ENCODE results near the gene RPL35.
"Not testable (repeated sequence)": the region's sequence is repeated elsewhere in the genome, so short reads cannot be mapped to it uniquely, and the experiment has no call there.

The RPL35 gene

DNA sequence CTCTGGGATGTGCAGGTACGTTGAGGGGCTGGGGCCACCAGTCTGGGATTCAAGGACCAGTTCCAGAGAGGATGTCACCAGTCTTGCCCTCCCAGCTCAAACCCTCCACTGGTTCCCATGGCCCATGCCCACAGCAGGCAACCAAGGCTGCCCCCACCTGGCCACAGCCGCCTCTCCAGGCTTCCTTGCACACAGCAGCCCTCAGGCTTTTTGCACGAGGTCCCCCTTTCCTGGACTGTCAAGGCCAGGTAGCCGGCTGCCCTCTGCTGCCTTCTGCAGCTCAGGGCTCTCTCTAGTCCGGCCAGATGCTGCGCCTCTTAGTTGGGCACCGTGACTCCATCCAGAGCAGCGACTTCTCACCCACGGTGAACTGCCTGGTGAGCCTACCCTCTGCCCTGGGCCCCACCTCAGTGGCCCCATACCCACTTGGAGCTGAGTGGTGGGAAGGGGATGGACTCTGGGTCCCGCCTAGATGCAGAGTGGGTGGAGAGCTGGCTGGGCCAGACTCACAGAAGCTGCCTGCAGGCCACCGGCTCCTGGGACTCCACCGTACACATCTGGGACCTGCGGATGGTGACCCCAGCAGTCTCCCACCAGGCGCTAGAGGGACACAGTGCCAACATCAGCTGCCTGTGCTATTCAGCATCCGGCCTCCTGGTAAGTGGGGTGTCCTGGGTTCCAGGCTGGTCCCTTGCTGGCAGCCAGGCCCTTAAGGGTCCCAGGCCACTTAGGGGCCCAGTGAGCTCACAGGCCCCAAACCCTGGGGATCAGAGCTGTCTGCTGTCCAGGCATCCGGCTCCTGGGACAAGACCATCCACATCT lies 5.6 kb downstream of the RPL35 start:
- H3K9ac ChIP-seq (ENCODE audit: low read length): no peak overlapping the region

GRCh38 chr9:124855566-124855943 lies 6.2 kb downstream of the RPL35 start:
- Histone ChIP-seq H3K9me3 (ENCODE audit: control insufficient read depth, low read depth, low read length) (no peaks in the 10 kb centered on the region), H3K27me3 (ENCODE audit: control insufficient read depth, insufficient read depth, low read length) (no peaks in the 10 kb centered on the region), H3K27ac (ENCODE audit: low read length) (no peak overlapping the region), H3K4me3 (ENCODE audit: low read length) (no peak overlapping the region), H3K36me3 (ENCODE audit: control insufficient read depth, low read depth, low read length) (peaks cover 38% of the 10 kb centered on the region), H3K4me1 (ENCODE audit: control insufficient read depth, low read depth, low read length) (peaks cover 3% of the 10 kb centered on the region), H3K9ac (ENCODE audit: low read length) (no peak overlapping the region)

More for the DNA sequence above, 5.6 kb downstream of the RPL35 start:
- Histone ChIP-seq H3K4me1 (ENCODE audit: control insufficient read depth, low read depth, low read length) (peaks cover 7% of the 10 kb centered on the region), H3K27ac (ENCODE audit: low read length) (no peak overlapping the region), H3K9me3 (ENCODE audit: control insufficient read depth, low read depth, low read length) (no peaks in the 10 kb centered on the region), H3K36me3 (ENCODE audit: control insufficient read depth, low read depth, low read length) (peaks cover 43% of the 10 kb centered on the region), H3K4me3 (ENCODE audit: low read length) (no peak overlapping the region), H3K27me3 (ENCODE audit: control insufficient read depth, insufficient read depth, low read length) (no peaks in the 10 kb centered on the region)

DNA sequence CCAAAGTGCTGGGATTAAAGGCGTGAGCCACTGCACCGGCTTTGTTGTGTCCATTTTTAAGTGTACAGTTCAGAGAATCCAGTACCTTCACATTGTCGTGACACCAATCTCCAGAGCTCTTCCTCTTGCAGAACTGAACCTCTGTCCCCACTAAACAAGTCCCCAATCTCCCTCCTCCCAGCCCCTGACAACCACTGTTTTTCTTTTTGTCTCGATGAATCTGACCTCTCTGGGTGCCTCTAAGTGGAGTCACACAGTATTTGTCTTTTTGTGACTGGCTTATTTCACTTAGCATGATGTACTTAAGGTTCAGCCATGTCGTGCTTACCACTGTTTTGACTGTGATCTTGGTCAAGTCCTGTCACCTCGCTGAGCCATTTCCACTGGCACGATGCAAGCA lies 6.9 kb downstream of the RPL35 start:
- no peak overlapping the region for H3K4me3 ChIP-seq (ENCODE audit: low read length)
- H3K9ac ChIP-seq (ENCODE audit: low read length): no peak overlapping the region
- peaks cover 30% of the 10 kb centered on the region for H3K36me3 ChIP-seq (ENCODE audit: control insufficient read depth, low read depth, low read length)
- H3K9me3 ChIP-seq (ENCODE audit: control insufficient read depth, low read depth, low read length): no peaks in the 10 kb centered on the region
- H3K27me3 ChIP-seq (ENCODE audit: control insufficient read depth, insufficient read depth, low read length): no peaks in the 10 kb centered on the region
- H3K4me1 ChIP-seq (ENCODE audit: control insufficient read depth, low read depth, low read length): no peaks in the 10 kb centered on the region
- H3K27ac ChIP-seq (ENCODE audit: low read length): no peak overlapping the region

GRCh38 chr9:124854161-124854560 lies 7.6 kb downstream of the RPL35 start:
- Histone ChIP-seq H3K9ac (ENCODE audit: low read length) (no peak overlapping the region), H3K9me3 (ENCODE audit: control insufficient read depth, low read depth, low read length) (no peaks in the 10 kb centered on the region), H3K27me3 (ENCODE audit: control insufficient read depth, insufficient read depth, low read length) (no peaks in the 10 kb centered on the region), H3K4me1 (ENCODE audit: control insufficient read depth, low read depth, low read length) (no peaks in the 10 kb centered on the region), H3K36me3 (ENCODE audit: control insufficient read depth, low read depth, low read length) (peaks cover 24% of the 10 kb centered on the region), H3K4me3 (ENCODE audit: low read length) (no peak overlapping the region), H3K27ac (ENCODE audit: low read length) (no peak overlapping the region)

DNA sequence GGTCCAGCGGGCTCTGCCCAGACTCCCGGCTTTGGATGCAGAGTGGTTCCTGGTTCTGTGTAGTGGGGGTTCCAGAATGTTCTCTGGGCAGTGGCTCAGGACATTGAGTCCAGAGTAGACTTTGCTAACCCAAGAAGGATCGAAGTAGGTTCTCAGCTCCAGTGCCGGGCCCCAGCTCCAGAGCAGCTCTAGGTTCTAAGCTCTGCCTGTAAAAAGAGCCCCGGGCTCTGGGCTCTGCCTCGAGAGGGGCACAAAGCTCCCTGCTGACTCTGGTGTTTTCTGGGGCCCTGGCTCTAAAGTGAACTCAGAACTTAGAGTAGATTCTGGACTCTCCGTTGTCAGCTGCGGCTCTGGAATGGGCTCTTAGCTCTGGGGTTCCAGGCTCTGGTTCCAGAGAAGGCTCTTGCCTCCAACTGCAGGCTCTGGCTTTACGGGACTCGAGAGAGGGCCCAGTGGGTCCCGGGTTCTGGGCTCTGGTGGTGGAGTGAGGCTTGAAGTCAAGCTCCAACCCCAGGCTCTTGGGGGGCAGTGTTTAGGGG lies 8.1 kb downstream of the RPL35 start:
- Histone ChIP-seq H3K36me3 (ENCODE audit: control insufficient read depth, low read depth, low read length) (peaks cover 19% of the 10 kb centered on the region), H3K9me3 (ENCODE audit: control insufficient read depth, low read depth, low read length) (no peaks in the 10 kb centered on the region), H3K27ac (ENCODE audit: low read length) (no peak overlapping the region), H3K4me3 (ENCODE audit: low read length) (peak overlapping the region; percentile 45), H3K9ac (ENCODE audit: low read length) (no peak overlapping the region), H3K4me1 (ENCODE audit: control insufficient read depth, low read depth, low read length) (no peaks in the 10 kb centered on the region), H3K27me3 (ENCODE audit: control insufficient read depth, insufficient read depth, low read length) (no peaks in the 10 kb centered on the region)

GRCh38 chr9:124852829-124853531 lies 8.8 kb downstream of the RPL35 start, which contains the start of gene WDR38:
Gene WDR38 (plus strand): TSS chr9:124853460. CDS start chr9:124853532, 72 bp downstream.
- Histone ChIP-seq H3K27ac (ENCODE audit: low read length) (no peak within 1 kb of the TSS), H3K9me3 (ENCODE audit: control insufficient read depth, low read depth, low read length) (no peaks in the 10 kb centered on the region), H3K36me3 (ENCODE audit: control insufficient read depth, low read depth, low read length) (peaks cover 12% of the 10 kb centered on the region), H3K4me3 (ENCODE audit: low read length) (peak within 1 kb of the TSS; percentile 45), H3K4me1 (ENCODE audit: control insufficient read depth, low read depth, low read length) (no peaks in the 10 kb centered on the region), H3K27me3 (ENCODE audit: control insufficient read depth, insufficient read depth, low read length) (no peaks in the 10 kb centered on the region), H3K9ac (ENCODE audit: low read length) (no peak within 1 kb of the TSS)

GRCh38 chr9:124852121-124852828 lies 9.5 kb downstream of the RPL35 start:
- H3K9ac ChIP-seq (ENCODE audit: low read length): no peak overlapping the region
- no peaks in the 10 kb centered on the region for H3K9me3 ChIP-seq (ENCODE audit: control insufficient read depth, low read depth, low read length)
- H3K4me3 ChIP-seq (ENCODE audit: low read length): peak overlapping the region; percentile 45
- H3K27me3 ChIP-seq (ENCODE audit: control insufficient read depth, insufficient read depth, low read length): no peaks in the 10 kb centered on the region
- peaks cover 5% of the 10 kb centered on the region for H3K36me3 ChIP-seq (ENCODE audit: control insufficient read depth, low read depth, low read length)
- no peak overlapping the region for H3K27ac ChIP-seq (ENCODE audit: low read length)
- no peaks in the 10 kb centered on the region for H3K4me1 ChIP-seq (ENCODE audit: control insufficient read depth, low read depth, low read length)

GRCh38 chr9:124849801-124850200 lies 12.0 kb downstream of the RPL35 start:
- Histone ChIP-seq H3K36me3 (ENCODE audit: control insufficient read depth, low read depth, low read length) (no peaks in the 10 kb centered on the region), H3K4me1 (ENCODE audit: control insufficient read depth, low read depth, low read length) (no peaks in the 10 kb centered on the region), H3K9ac (ENCODE audit: low read length) (no peak overlapping the region), H3K4me3 (ENCODE audit: low read length) (no peak overlapping the region), H3K27me3 (ENCODE audit: control insufficient read depth, insufficient read depth, low read length) (no peaks in the 10 kb centered on the region), H3K9me3 (ENCODE audit: control insufficient read depth, low read depth, low read length) (no peaks in the 10 kb centered on the region), H3K27ac (ENCODE audit: low read length) (no peak overlapping the region)

GRCh38 chr9:124846969-124847368 lies 14.8 kb downstream of the RPL35 start:
- Histone ChIP-seq H3K4me1 (ENCODE audit: control insufficient read depth, low read depth, low read length) (no peaks in the 10 kb centered on the region), H3K9me3 (ENCODE audit: control insufficient read depth, low read depth, low read length) (no peaks in the 10 kb centered on the region), H3K36me3 (ENCODE audit: control insufficient read depth, low read depth, low read length) (no peaks in the 10 kb centered on the region), H3K27ac (ENCODE audit: low read length) (no peak overlapping the region), H3K9ac (ENCODE audit: low read length) (no peak overlapping the region), H3K27me3 (ENCODE audit: control insufficient read depth, insufficient read depth, low read length) (no peaks in the 10 kb centered on the region), H3K4me3 (ENCODE audit: low read length) (no peak overlapping the region)

GRCh38 chr9:124846467-124846866 lies 15.3 kb downstream of the RPL35 start:
- H3K27ac ChIP-seq (ENCODE audit: low read length); H3K4me3 ChIP-seq (ENCODE audit: low read length); H3K9ac ChIP-seq (ENCODE audit: low read length); H3K27me3 ChIP-seq (ENCODE audit: control insufficient read depth, insufficient read depth, low read length); H3K9me3 ChIP-seq (ENCODE audit: control insufficient read depth, low read depth, low read length); H3K4me1 ChIP-seq (ENCODE audit: control insufficient read depth, low read depth, low read length); H3K36me3 ChIP-seq (ENCODE audit: control insufficient read depth, low read depth, low read length): not testable (repeated sequence)

DNA sequence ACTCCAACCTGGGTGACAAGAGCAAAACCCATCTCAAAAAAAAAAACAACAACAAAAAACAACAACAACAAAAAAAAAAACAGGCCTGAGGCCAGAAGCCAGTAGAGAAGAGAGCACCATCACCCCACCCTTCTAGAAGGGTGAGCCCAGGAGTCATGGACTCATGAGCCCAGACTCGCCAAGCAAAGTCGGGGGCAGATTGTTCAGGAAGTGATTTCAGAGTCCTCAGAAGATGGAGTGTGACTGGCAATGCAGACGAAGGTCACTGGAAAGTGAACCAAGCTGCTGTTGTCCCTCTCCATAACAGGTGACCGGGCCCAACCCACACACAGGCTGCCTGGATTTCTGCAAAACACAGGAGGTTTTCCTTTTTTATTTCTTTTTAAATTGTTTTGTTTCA lies 17.5 kb downstream of the RPL35 start:
- no peak overlapping the region for H3K9ac ChIP-seq (ENCODE audit: low read length)
- no peaks in the 10 kb centered on the region for H3K9me3 ChIP-seq (ENCODE audit: control insufficient read depth, low read depth, low read length)
- no peak overlapping the region for H3K4me3 ChIP-seq (ENCODE audit: low read length)
- H3K36me3 ChIP-seq (ENCODE audit: control insufficient read depth, low read depth, low read length): no peaks in the 10 kb centered on the region
- H3K27ac ChIP-seq (ENCODE audit: low read length): no peak overlapping the region
- no peaks in the 10 kb centered on the region for H3K4me1 ChIP-seq (ENCODE audit: control insufficient read depth, low read depth, low read length)
- H3K27me3 ChIP-seq (ENCODE audit: control insufficient read depth, insufficient read depth, low read length): no peaks in the 10 kb centered on the region

Measured in iPS-18a (cell line).